NCI-H1105 (cell line): Measurements from ENCODE around the gene ZNF462.

Experiments used
- DNase-seq: peaks from one replicate; lab custom pipeline; 2025; lab: John Stamatoyannopoulos, UW

ZNF462 gene

GRCh38 chr9:106927916-106928315 is 65.0 kb downstream of the ZNF462 start:
- DNase-seq = no peak

DNA sequence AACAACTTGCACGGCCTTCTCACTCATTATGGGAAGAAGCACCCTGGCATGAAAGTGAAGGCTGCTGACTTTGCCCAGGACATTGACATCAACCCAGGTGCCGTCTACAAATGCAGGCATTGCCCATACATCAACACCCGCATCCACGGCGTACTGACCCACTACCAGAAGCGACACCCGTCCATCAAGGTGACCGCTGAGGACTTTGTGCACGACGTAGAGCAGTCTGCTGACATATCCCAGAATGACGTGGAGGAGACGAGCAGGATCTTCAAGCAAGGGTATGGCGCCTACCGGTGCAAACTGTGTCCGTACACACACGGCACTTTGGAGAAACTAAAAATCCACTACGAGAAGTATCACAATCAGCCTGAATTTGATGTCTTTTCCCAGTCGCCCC is 65.4 kb downstream of the ZNF462 start:
- DNase-seq = no peak

DNA sequence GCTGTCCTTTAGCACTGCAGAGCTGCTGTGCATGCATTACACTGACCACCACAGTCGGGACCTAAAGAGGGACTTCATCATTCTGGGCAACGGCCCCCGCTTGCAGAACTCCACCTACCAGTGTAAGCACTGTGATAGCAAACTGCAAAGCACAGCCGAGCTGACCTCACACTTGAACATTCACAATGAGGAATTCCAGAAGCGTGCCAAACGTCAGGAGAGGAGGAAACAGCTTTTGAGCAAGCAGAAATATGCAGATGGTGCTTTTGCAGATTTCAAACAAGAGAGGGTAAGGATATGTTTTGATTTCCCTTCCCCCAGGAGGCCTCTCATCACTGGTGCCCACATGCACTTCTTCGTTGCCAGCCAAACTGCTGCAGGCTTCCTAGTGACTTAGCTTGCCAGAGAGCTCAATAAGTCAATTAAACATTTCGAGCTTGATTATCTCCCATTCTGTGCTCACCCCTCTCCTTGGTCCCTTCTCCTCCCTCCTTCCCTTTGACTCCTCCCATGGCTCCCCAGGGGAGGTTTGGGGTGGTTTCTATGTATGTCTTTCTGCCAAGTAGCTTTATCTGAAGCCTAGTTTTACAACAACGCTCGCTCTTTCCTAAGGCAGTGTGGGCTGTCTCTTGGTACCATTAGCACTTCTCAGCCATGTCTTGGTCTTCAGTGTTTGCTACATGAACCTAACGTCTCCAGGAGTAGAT is 66.7 kb downstream of the ZNF462 start:
- no peak for DNase-seq

DNA sequence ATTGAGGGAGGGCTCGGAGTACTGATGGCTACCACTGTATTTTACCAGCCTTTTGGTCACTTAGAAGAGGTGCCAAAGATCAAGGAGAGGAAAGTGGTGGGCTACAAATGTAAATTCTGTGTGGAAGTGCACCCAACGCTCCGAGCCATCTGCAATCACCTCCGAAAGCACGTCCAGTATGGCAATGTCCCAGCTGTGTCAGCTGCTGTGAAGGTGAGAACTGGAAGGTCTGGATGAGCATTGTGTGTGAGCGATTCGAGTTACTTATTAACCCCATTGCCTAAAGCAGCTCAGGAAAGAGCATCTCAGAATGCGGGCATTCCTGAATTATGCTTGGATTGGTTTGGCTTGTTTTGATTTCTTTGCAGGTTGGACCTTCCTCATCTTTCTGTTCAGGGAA is 67.5 kb downstream of the ZNF462 start:
- DNase-seq = no peak

- no peak for DNase-seq
These were observed 68.5 kb downstream of the ZNF462 start for GRCh38 chr9:106931466-106931865.

- DNase-seq = no peak
These were observed 69.2 kb downstream of the ZNF462 start for GRCh38 chr9:106932178-106932577.

GRCh38 chr9:106932675-106933074 is 69.7 kb downstream of the ZNF462 start:
- DNase-seq = no peak

GRCh38 chr9:106933470-106933869 is 70.5 kb downstream of the ZNF462 start:
- no peak for DNase-seq

GRCh38 chr9:106934442-106935238 is 71.7 kb downstream of the ZNF462 start:
- DNase-seq = no peak

DNA sequence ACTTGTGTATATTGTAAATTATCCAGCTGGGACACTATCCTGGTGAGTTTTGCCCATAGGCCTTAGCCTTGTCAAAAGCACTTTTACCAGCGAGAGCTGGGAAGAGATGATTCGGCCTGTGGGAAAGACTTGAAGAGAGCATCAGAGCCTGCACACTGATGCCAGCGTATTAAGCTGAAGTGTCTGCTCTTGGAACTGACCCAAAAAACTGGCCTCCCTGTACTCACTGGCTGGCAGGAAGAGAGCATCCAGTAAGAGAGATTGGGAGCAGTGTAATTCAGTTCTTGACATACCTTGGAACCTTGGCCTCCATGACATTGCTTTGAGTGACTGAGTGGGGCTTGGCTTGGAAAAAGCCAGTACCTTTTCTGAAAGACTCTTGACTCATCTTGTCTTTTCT is 73.7 kb downstream of the ZNF462 start:
- peak; percentile 30 for DNase-seq

GRCh38 chr9:106941916-106942315 is 79.0 kb downstream of the ZNF462 start:
- DNase-seq = no peak

DNA sequence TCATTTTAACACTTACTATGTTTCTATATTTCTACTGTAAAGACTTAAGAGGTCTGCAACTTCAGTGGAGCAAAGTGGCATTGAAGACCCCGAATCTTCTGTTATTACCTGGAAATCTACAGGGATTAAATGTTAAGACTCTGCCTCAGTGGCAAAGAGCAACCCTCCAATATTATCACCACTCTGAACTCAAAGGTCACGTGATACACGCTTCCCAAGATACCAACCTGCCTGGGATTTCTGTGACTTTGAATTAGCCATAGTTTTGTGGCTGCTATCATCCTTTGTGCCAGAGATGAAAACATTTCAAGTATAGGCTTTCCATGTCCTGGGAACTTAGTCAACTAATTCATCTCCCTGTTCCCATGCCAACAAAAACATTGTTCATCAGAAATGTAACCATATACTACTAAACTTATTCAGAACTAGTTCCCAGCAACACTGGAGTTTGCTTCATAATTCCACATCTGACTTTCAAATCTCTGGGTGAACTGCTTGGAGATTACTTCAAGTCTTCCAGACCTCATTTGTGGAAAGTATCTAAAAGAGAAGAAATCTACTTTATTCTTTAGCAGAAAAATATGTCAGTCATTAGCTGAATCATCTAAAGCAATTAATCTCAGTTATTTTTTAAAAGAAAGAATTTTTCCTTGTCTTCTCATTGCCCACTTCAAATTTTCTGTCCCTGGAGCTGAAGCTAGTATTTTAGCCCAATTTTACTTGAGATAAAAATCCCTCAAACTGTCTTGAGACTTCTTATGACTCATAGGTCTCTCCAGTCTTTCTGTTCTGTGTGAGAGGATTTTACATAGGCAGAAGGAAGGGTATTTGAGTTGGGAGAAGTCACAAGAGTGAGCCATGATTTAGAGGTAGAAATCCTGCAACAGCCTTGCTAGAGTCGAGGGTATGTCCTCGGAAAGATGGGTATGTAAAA is 83.0 kb downstream of the ZNF462 start:
- no peak for DNase-seq

DNA sequence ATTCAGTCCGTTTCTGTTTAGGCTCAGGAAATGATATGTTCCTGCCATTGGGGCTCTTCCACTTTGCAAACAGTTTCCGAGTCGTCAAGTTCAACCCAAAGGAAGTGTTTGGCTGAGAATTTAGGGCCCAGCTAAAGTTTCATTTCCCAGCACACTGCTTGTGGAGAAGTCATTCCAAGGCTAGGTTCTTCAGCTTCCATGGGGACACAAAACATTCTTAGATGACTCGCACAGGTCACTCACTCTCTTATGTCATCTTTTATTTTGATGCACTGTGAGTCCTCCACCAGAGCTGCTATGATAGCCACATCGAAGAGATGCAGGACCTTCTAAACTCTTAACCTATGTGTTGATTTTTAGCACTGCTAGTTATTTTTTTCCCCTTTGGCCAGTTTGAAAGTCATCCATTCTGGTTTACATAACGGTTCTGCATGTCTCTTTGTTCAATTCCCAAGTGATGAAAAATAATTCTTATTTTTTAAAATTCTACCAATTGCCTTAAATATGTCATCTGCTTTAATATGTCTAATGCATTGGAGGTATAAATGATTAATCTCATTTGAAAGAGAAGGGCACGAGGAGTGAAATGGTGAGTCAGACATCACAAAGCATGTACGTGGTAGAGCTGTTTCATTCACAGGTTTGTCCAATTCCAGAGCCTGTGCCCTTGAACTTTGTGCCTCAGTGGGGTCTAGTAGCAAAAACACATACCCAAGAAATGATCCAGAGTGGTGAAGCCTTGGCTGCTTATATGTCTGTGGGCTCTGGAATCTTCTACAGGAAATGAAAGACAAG is 84.3 kb downstream of the ZNF462 start:
- no peak for DNase-seq

GRCh38 chr9:106953174-106953573 is 90.2 kb downstream of the ZNF462 start:
- no peak for DNase-seq

DNA sequence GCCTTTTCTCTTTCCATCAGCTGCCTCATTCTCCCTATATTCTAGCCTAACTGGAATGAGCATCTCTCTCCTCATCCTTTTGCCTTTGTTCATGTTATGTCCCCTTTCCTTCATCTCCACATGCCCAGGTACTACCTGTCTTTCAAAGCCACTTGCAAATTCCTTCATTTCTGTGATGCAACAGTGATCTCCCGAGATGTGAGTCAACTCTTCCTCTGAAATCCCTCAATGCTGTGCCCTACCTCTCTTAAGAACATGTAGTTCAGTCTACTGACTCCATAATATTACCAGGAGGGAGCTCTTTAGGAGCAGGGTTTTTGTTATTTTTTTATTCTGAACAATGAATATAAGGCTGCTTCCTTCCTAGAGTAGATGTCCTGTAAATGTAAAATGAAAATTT is 91.6 kb downstream of the ZNF462 start:
- DNase-seq = no peak

DNA sequence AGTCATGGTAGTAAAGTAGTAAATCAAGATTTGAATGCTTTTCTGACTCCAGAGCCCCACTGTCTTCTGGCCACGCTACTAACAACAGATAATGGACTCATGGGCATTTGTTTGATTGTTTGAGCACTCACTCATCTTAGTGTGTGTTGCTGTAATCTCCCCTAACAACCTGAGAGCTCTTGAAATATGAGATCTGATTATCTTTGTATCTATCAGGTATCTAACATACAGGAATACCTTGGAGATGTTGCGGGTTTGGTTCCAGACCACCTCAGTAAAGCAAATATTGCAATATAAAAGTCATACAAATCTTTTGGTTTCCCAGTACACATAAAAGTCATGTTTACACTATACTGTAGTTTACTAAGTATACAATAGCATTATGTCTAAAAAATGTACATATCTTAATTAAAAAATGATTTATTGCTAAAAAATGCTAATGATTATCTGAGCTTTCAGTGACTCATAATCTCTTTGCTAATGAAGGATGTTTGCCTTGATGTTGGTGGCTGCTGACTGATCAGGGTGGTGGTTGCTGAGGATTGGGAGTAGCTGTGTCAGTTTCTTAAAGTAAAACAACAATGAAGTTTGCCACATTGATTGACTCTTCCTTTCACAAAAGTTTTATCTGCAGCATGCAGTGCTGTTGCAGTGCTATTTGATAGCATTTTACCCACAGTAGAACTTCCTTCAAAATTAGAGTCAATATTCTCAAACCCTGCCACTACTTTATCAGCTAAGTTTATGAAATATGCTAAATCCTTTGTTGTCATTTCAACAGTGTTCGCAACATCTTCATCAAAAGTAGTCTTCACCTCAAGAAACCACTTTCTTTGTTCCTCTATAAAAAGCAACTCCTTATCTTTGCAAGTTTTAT is 92.2 kb downstream of the ZNF462 start:
- no peak for DNase-seq

DNA sequence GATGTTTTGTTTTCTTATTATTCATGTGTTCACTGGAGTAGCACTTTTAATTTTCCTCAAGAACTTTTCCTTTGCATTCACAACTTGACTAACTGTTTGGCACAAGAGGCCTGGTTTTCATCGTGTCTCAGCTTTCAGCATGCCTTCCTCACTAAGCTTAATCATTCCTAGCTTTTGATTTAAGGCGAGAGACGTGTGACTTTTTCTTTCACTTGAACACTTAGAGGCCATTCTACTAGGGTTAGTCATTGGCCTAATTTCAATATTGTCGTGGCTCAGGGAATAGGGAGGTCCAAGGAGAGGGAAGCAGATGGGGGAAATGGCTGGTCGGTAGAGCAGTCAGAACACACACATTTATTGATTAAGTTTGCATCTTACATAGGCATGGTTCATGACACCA is 94.0 kb downstream of the ZNF462 start:
- DNase-seq = no peak

GRCh38 chr9:106958955-106959657 is 96.1 kb downstream of the ZNF462 start:
- no peak for DNase-seq

GRCh38 chr9:106960258-106960657 is 97.3 kb downstream of the ZNF462 start:
- no peak for DNase-seq

GRCh38 chr9:106961623-106962022 is 98.7 kb downstream of the ZNF462 start:
- DNase-seq = no peak
